ENCODE measurements around the gene SDC3.

The SDC3 gene

GRCh38 chr1:30891227-30891552, 17.4 kb downstream of the SDC3 start:
- DNase-seq = no peak

GRCh38 chr1:30890502-30891226, 17.9 kb downstream of the SDC3 start:
- no peak for DNase-seq

GRCh38 chr1:30889511-30889910, 19.0 kb downstream of the SDC3 start:
- no peak for DNase-seq

- DNase-seq = no peak
These were observed 19.6 kb downstream of the SDC3 start for GRCh38 chr1:30888975-30889374.

- peak in 45 of 58 donors; percentile 20 to 84 (median 55) for DNase-seq
These were observed 20.2 kb downstream of the SDC3 start for GRCh38 chr1:30888391-30888790.

GRCh38 chr1:30887485-30888315, 20.9 kb downstream of the SDC3 start:
- DNase-seq = no peak

GRCh38 chr1:30886710-30887428, 21.7 kb downstream of the SDC3 start:
- DNase-seq = no peak

- peak in 49 of 58 donors; percentile 13 to 92 (median 68) for DNase-seq
These were observed 22.7 kb downstream of the SDC3 start for GRCh38 chr1:30885570-30886522.

- no peak for DNase-seq
These were observed 23.8 kb downstream of the SDC3 start for GRCh38 chr1:30884723-30885122.

- peak in 46 of 58 donors; percentile 16 to 88 (median 64) for DNase-seq
These were observed 25.0 kb downstream of the SDC3 start for GRCh38 chr1:30883389-30884172.

GRCh38 chr1:30882678-30883388, 25.7 kb downstream of the SDC3 start:
- peak in 38 of 58 donors; percentile 14 to 85 (median 48) for DNase-seq

GRCh38 chr1:30881319-30882181, 27.0 kb downstream of the SDC3 start:
- peak in 1 of 58 donors; percentile 23 for DNase-seq

- no peak for DNase-seq
These were observed 27.8 kb downstream of the SDC3 start for GRCh38 chr1:30880678-30881318.

- peak in 16 of 58 donors; percentile 9 to 64 (median 27) for DNase-seq
These were observed 28.4 kb downstream of the SDC3 start for GRCh38 chr1:30879940-30880677.

- peak in 15 of 58 donors; percentile 10 to 58 (median 28) for DNase-seq
These were observed 29.3 kb downstream of the SDC3 start for GRCh38 chr1:30879126-30879786.

GRCh38 chr1:30878559-30878958, 30.0 kb downstream of the SDC3 start:
- DNase-seq = no peak
